Colonic mucosa (tissue), 4 donors: Measurements from ENCODE around the gene SLC22A25. TPM values are rescaled to one million over a fixed set of nuclear protein-coding genes. Genes with fewer than 3 reads are reported as not detected.
"Not testable (repeated sequence)": the region's sequence is repeated elsewhere in the genome, so short reads cannot be mapped to it uniquely, and the experiment has no call there.

ENCODE experiments used
- DNase-seq: peaks from one replicate; pipeline ENCODE4 v3.0.0-alpha.2; 2020
- H3K27ac ChIP-seq: fragments of 200-600 bp; one replicate; pipeline ENCODE4 v1.8.0; 2021
- H3K27me3 ChIP-seq: fragments of 200-600 bp; one replicate; pipeline ENCODE4 v1.8.0; 2021
- H3K36me3 ChIP-seq: fragments of 200-600 bp; one replicate; pipeline ENCODE4 v1.8.0; 2021
- H3K4me1 ChIP-seq: fragments of 200-600 bp; one replicate; pipeline ENCODE4 v1.8.0; 2021; ENCODE audit warnings: mild to moderate bottlenecking
- H3K4me3 ChIP-seq: fragments of 200-600 bp; one replicate; pipeline ENCODE4 v1.8.0; 2021
- H3K9ac ChIP-seq, 2 donors: one replicate each; pipeline ENCODE4 v1.7.0; 2013; ENCODE audit warnings: control low read depth in 2 of 2, low read depth in 2 of 2, low read length in 2 of 2
- H3K9me3 ChIP-seq: fragments of 200-600 bp; one replicate; pipeline ENCODE4 v1.8.0; 2021
- CTCF ChIP-seq: fragments of 200-600 bp; IDR thresholded peaks from one replicate; pipeline ENCODE4 v1.8.0; 2022; ENCODE audit warnings: antibody characterized with exemption, mild to moderate bottlenecking
- intact Hi-C: fragments of 100-400 bp; cut with DNase I; formaldehyde crosslinking; loops from one replicate; pipeline ENCODE4 v1.14.1; 2022
- total RNA-seq, 2 donors: library from RNA; stranded (reverse); fragmentation: NEBNext Ultra II Directional in 1 of 2; extraction: Animal tissue kit (Norgen Biotek cat#: 25700) in 1 of 2; gene quantifications; one replicate each; pipeline ENCODE4 v1.2.1, GENCODE V29; 2021
- donor health status: healthy.
- donor health status: DM: no; HTN: no; CAD: no.
- donor health status: DM: no; HTN: no; CAD: no.

Gene SLC22A25
- total RNA-seq, 2 donors from 2014 or later, result not detected

DNA sequence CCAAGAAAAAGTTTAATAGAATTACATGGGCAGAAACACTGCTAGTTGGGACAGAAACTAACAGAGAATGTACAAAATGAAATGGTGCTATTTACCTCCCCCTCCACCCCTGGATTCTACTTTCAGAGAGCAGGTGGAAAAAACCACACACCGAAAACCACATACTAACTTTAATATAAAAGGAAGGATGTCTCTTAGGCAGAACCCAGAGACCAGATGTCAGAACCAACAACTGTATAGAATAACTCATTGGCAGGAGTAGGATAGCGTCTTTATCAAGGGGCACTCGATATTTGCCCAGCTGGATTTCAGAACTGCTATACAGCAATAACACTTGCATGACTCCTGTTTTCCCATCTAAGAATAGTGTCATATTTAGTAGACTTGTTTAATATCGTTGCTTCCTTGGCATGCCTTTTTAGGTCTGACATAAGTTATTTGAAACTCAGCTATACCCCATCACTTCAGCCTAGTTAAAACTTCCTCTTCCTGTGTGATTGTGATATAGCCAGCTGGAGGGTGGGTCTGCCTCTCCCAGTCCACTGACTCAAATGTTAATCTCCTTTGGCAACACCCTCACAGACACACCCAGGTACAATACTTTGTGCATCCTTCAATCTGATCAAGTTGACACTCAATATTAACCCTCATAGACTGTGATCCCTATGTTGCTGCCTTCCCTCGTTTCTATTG is 1.2 kb downstream of the SLC22A25 start:
- Histone ChIP-seq H3K27ac (no peak overlapping the region), H3K36me3 (no peaks in the 10 kb centered on the region), H3K9ac (no peak overlapping the region), H3K4me1 (no peaks in the 10 kb centered on the region), H3K9me3 (no peaks in the 10 kb centered on the region), H3K27me3 (no peaks in the 10 kb centered on the region), H3K4me3 (no peak overlapping the region)
- TF ChIP-seq CTCF, result no peak
- intact Hi-C loops, result no loop called here
- DNase-seq, result no peak

GRCh38 chr11:63240791-63241379 is 2.5 kb downstream of the SLC22A25 start:
- no peaks in the 10 kb centered on the region for H3K9me3 ChIP-seq
- TF ChIP-seq CTCF, result no peak
- no peak for DNase-seq
- no peaks in the 10 kb centered on the region for H3K4me1 ChIP-seq
- intact Hi-C loops, result no loop called here
- H3K9ac ChIP-seq, result no peak overlapping the region
- H3K27ac ChIP-seq, result no peak overlapping the region
- no peaks in the 10 kb centered on the region for H3K27me3 ChIP-seq
- no peaks in the 10 kb centered on the region for H3K36me3 ChIP-seq
- no peak overlapping the region for H3K4me3 ChIP-seq

DNA sequence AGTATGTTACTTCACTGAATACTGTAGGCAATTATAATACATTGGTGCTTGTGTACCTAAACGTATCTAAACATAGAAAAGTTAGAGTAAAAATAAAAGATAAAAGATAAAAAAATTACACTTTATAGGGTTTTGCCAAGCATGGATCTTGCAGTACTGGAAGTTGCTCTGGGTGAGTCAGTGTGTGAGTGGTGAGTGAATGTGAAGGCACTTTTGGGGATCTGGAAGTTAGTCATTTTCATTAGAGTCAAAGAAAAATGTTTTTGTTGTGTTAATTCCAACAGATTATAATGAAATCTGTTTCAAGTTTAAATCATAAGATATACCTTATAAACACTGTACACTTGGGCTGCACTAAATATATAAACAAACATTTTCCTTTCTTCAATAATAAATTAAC is 3.3 kb downstream of the SLC22A25 start:
- Histone ChIP-seq H3K27ac (no peak overlapping the region), H3K4me3 (no peak overlapping the region), H3K27me3 (no peaks in the 10 kb centered on the region), H3K36me3 (no peaks in the 10 kb centered on the region), H3K9ac (no peak overlapping the region), H3K4me1 (no peaks in the 10 kb centered on the region), H3K9me3 (no peaks in the 10 kb centered on the region)
- TF ChIP-seq CTCF, result no peak
- intact Hi-C loops, result no loop called here
- no peak for DNase-seq

- DNase-seq, result no peak
- no peak for TF ChIP-seq CTCF
- H3K9ac ChIP-seq, result no peak overlapping the region
- H3K4me3 ChIP-seq, result no peak overlapping the region
- intact Hi-C loops, result no loop called here
- no peaks in the 10 kb centered on the region for H3K4me1 ChIP-seq
- no peak overlapping the region for H3K27ac ChIP-seq
- H3K27me3 ChIP-seq, result no peaks in the 10 kb centered on the region
- H3K36me3 ChIP-seq, result no peaks in the 10 kb centered on the region
- no peaks in the 10 kb centered on the region for H3K9me3 ChIP-seq
Measured at GRCh38 chr11:63239254-63239653, 4.1 kb downstream of the SLC22A25 start.

DNA sequence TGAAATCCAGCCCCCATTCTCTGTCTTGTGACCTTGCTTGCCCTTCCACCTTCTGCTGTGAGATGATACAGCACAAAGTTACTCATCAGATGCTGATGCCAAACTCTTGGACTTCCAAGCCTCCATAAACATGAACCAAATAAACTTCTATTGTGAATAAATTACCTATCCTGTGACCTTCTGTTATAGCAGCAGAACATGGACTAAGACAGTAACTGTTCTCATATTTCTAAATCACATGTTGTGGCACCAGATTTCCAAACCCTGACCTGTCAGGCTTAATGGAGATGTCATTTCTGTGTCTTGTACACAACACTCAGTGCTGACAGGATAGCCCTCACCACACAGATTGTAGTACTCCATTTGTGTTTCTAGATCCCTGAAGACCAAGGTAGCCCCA is 6.0 kb downstream of the SLC22A25 start:
- intact Hi-C loops, result no loop called here
- no peak for DNase-seq
- Histone ChIP-seq H3K27me3 (no peaks in the 10 kb centered on the region), H3K9ac (no peak overlapping the region), H3K27ac (no peak overlapping the region), H3K4me3 (no peak overlapping the region), H3K9me3 (no peaks in the 10 kb centered on the region), H3K4me1 (no peaks in the 10 kb centered on the region), H3K36me3 (no peaks in the 10 kb centered on the region)
- TF ChIP-seq CTCF, result no peak

GRCh38 chr11:63235471-63236461 is 7.6 kb downstream of the SLC22A25 start:
- H3K4me1 ChIP-seq, H3K4me3 ChIP-seq, DNase-seq, H3K9ac ChIP-seq, H3K9me3 ChIP-seq, H3K36me3 ChIP-seq, intact Hi-C loops, H3K27ac ChIP-seq, H3K27me3 ChIP-seq: not testable (repeated sequence)
